Ovary (tissue), 9 donors: ENCODE data around the gene METRNL. TPM values are rescaled to one million over a fixed set of nuclear protein-coding genes. Genes with fewer than 3 reads are reported as not detected.
A peak's percentile ranks its signal among the peaks of the same experiment; 100 is the strongest.

Experiments used
- DNase-seq, 5 donors: peaks; one replicate each; pipeline ENCODE4 v3.0.0-alpha.2; 2019 to 2020
- H3K27ac ChIP-seq, 2 donors: fragments of 200-600 bp; one replicate each; pipeline versions ENCODE4 v1.5.1 to v1.8.0; 2019 to 2022
- H3K27me3 ChIP-seq: fragments of 200-600 bp; one replicate; pipeline ENCODE4 v1.8.0; 2022
- H3K36me3 ChIP-seq: fragments of 200-600 bp; sonication (generic); one replicate; pipeline ENCODE4 v1.5.1; 2019
- H3K4me1 ChIP-seq: one replicate; pipeline ENCODE4 v1.8.1; 2013; ENCODE audit warnings: mild to moderate bottlenecking, moderate library complexity; ENCODE audit not compliant: insufficient read depth
- H3K4me3 ChIP-seq: fragments of 200-600 bp; sonication (generic); one replicate; pipeline ENCODE4 v1.5.1; 2017
- H3K9me3 ChIP-seq, 2 donors: fragments of 200-600 bp in 1 of 2; sonication (generic) in 1 of 2; one replicate each; pipeline versions ENCODE4 v1.5.1 to v1.8.1; 2013 to 2019; ENCODE audit warnings: mild to moderate bottlenecking in 1 of 2, moderate library complexity in 1 of 2
- CTCF ChIP-seq, 3 donors: fragments of 450-650 bp in 2 of 3; fragments of 200-600 bp in 1 of 3; IDR thresholded peaks; one replicate each; pipeline versions ENCODE4 v1.5.1 to v1.8.0; 2016 to 2022; ENCODE audit warnings: antibody characterized with exemption in 3 of 3, mild to moderate bottlenecking in 1 of 3
- EP300 ChIP-seq: sonication (generic); formaldehyde crosslinking; IDR thresholded peaks from one replicate; pipeline ENCODE4 v1.6.1; 2017; ENCODE audit warnings: antibody characterized with exemption
- POLR2A ChIP-seq: fragments of 450-650 bp; IDR thresholded peaks from one replicate; pipeline ENCODE4 v1.6.1; 2017; ENCODE audit warnings: antibody characterized with exemption, mild to moderate bottlenecking, moderate library complexity
- WGBS, 3 donors: extraction: QIAGEN DNeasy Blood & Tissue Kit in 1 of 3; methylation state at CpG; one replicate each; pipeline versions ENCODE4 v1.1.5 to v1.1.7; 2013 to 2017; 5-methylcytosine and 5-hydroxymethylcytosine counted together
- intact Hi-C, 4 donors: fragments of 100-400 bp; cut with DNase I; formaldehyde crosslinking; loops; one replicate each; pipeline versions ENCODE4 v1.11.0 to v1.15.1; 2022 to 2023
- polyA plus RNA-seq, 2 donors: library from polyadenylated mRNA; stranded (reverse); fragments of 200-250 nt in 1 of 2; fragments of 350-450 nt in 1 of 2; fragmentation: Illumina TruSeq in 1 of 2; extraction: RNeasy Lipid Tissue Mini Kit (QIAGEN cat#74804) in 1 of 2; gene quantifications; one replicate each; pipeline ENCODE4 v1.2.3, GENCODE V29; 2013 to 2014
- total RNA-seq, 7 donors: library from RNA; depleted of rRNA in 2 of 7; stranded (reverse); fragments of >200 nt in 2 of 7; fragmentation: NEBNext Ultra II Directional in 3 of 7; extraction: Animal tissue kit (Norgen Biotek cat#: 25700) in 3 of 7; gene quantifications; one replicate each; pipeline versions ENCODE4 v1.1.0 to v1.2.4, GENCODE V29; 2016 to 2023
- donor health status: DM: no; HTN: no; CAD: no; lungs with moderate emphysema.
- donor health status: DM: no; HTN: no; CAD: no.
- donor health status: Bipolar disorder and iron deficiency.
- donor health status: DM: yes; HTN: yes; CAD: no.
- donor health status: DM: no; HTN: no; CAD: no.
- donor health status: DM: yes; HTN: yes; CAD: no.

METRNL gene
- total and polyA plus RNA-seq, 9 donors: 4.3 to 84.3 (median 29.4) TPM

GRCh38 chr17:83067718-83068261, 11.6 kb upstream of the METRNL start:
- TF ChIP-seq CTCF (IDR thresholded peaks at IDR 0.05) (no peak), EP300 (no peak), POLR2A (no peak)
- Histone ChIP-seq H3K4me1 (peaks cover 3% of the 10 kb centered on the region), H3K27me3 (no peaks in the 10 kb centered on the region), H3K36me3 (no peaks in the 10 kb centered on the region), H3K9me3 (no peaks in the 10 kb centered on the region), H3K4me3 (no peak overlapping the region), H3K27ac (no peak overlapping the region)
- 43 to 62% (median 51%) methylated on average over 13 to 29 of the region's 29 CpGs for WGBS, 3 donors
- peak in 1 of 5 donors; percentile 38 for DNase-seq
- intact Hi-C loops: no loop called here

- Histone ChIP-seq H3K9me3 (no peaks in the 10 kb centered on the region), H3K27me3 (no peaks in the 10 kb centered on the region), H3K4me3 (no peak overlapping the region), H3K27ac (no peak overlapping the region), H3K4me1 (no peaks in the 10 kb centered on the region), H3K36me3 (no peaks in the 10 kb centered on the region)
- WGBS, 3 donors: 69 to 77% (median 73%) methylated on average over 34 to 58 of the region's 58 CpGs
- peak in 1 of 5 donors; percentile 22 for DNase-seq
- TF ChIP-seq POLR2A (no peak), EP300 (no peak), CTCF (IDR thresholded peaks at IDR 0.05) (no peak)
- intact Hi-C loops: no loop called here
These were observed 10.5 kb upstream of the METRNL start for GRCh38 chr17:83068641-83069570.

GRCh38 chr17:83069571-83069906, 9.9 kb upstream of the METRNL start:
- 83 to 92% (median 89%) methylated on average over 8 of the region's 8 CpGs for WGBS, 3 donors
- no peak overlapping the region for H3K27ac ChIP-seq
- intact Hi-C loops: no loop called here
- peak in 1 of 5 donors; percentile 6 for DNase-seq
- H3K4me1 ChIP-seq: no peaks in the 10 kb centered on the region
- H3K9me3 ChIP-seq: no peaks in the 10 kb centered on the region
- H3K4me3 ChIP-seq: no peak overlapping the region
- no peaks in the 10 kb centered on the region for H3K36me3 ChIP-seq
- TF ChIP-seq POLR2A (no peak), EP300 (no peak), CTCF (IDR thresholded peaks at IDR 0.05) (no peak)
- no peaks in the 10 kb centered on the region for H3K27me3 ChIP-seq

GRCh38 chr17:83069931-83070742, 9.3 kb upstream of the METRNL start:
- 77 to 86% (median 78%) methylated on average over 35 of the region's 35 CpGs for WGBS, 3 donors
- intact Hi-C loops: no loop called here
- TF ChIP-seq POLR2A: no peak
- peak in 1 of 5 donors; percentile 13 for DNase-seq
- no peaks in the 10 kb centered on the region for H3K4me1 ChIP-seq
- no peaks in the 10 kb centered on the region for H3K36me3 ChIP-seq
- H3K9me3 ChIP-seq: no peaks in the 10 kb centered on the region
- no peak overlapping the region for H3K27ac ChIP-seq
- H3K4me3 ChIP-seq: no peak overlapping the region
- H3K27me3 ChIP-seq: no peaks in the 10 kb centered on the region
